Endothelial cell of umbilical vein (primary cell): ENCODE data around the gene USP7.

ENCODE experiments used
- EZH2 ChIP-seq: IDR thresholded peaks from 2 replicates; pipeline ENCODE4 v1.6.1; 2012; ENCODE audit warnings: borderline replicate concordance, low read depth, mild to moderate bottlenecking, moderate library complexity, low read length, inconsistent platforms; ENCODE audit not compliant: severe bottlenecking
- JUN ChIP-seq: IDR thresholded peaks from 2 replicates; pipeline ENCODE4 v1.6.1; 2011; ENCODE audit warnings: borderline replicate concordance, low read depth; ENCODE audit not compliant: insufficient read length, insufficient read depth
- POLR2A ChIP-seq: IDR thresholded peaks from 2 replicates; pipeline ENCODE4 v1.6.1; 2012; ENCODE audit warnings: low read depth, mild to moderate bottlenecking, control low read depth, low read length
- POLR2AphosphoS5 ChIP-seq: IDR thresholded peaks from 2 replicates; pipeline ENCODE4 v1.6.1; 2012; ENCODE audit warnings: low read depth, mild to moderate bottlenecking, control low read depth, low read length, moderate library complexity; ENCODE audit not compliant: insufficient read depth
- TF ChIP-seq, protein P1 (sequence below), 2 donors: IDR thresholded peaks; 1 replicate in 1 of 2; 2 replicates in 1 of 2; pipeline ENCODE4 v1.5.1; 2011; ENCODE audit warnings: low read length in 2 of 2, mild to moderate bottlenecking in 2 of 2, moderate library complexity in 2 of 2, control low read depth in 1 of 2, inconsistent platforms in 1 of 2, low read depth in 1 of 2; ENCODE audit not compliant: insufficient read depth in 1 of 2; ENCODE audit errors: extremely low read depth in 1 of 2
- TF ChIP-seq, protein P2 (sequence below): IDR thresholded peaks from 2 replicates; pipeline ENCODE4 v1.6.1; 2011; ENCODE audit not compliant: insufficient read depth, insufficient read length

DNA sequence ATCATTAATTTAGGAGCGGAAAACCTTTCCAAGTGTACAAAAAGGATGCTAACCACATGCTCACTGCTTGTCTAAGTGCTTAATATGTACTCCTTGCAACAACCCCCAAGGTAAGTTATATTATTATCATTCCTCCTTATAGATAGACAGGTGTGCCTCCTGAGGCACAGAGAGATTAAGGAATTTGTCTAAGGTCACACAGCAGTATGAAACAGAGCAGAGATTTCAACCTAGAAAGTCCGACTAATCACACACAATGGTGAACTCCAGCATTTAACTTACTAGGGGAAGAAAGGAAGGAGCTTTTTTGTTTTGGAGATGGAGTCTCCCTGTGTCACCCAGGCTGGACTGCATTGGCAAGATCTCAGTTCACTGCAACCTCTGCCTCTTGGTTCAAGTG is 37.0 kb upstream of the USP7 start:
- TF ChIP-seq, protein P1, sequence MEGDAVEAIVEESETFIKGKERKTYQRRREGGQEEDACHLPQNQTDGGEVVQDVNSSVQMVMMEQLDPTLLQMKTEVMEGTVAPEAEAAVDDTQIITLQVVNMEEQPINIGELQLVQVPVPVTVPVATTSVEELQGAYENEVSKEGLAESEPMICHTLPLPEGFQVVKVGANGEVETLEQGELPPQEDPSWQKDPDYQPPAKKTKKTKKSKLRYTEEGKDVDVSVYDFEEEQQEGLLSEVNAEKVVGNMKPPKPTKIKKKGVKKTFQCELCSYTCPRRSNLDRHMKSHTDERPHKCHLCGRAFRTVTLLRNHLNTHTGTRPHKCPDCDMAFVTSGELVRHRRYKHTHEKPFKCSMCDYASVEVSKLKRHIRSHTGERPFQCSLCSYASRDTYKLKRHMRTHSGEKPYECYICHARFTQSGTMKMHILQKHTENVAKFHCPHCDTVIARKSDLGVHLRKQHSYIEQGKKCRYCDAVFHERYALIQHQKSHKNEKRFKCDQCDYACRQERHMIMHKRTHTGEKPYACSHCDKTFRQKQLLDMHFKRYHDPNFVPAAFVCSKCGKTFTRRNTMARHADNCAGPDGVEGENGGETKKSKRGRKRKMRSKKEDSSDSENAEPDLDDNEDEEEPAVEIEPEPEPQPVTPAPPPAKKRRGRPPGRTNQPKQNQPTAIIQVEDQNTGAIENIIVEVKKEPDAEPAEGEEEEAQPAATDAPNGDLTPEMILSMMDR (IDR thresholded peaks at IDR 0.05; ENCODE audit: extremely low read depth in 1 of 2, insufficient read depth in 1 of 2, low read depth in 1 of 2, low read length in 2 of 2): no peak
- no peak for TF ChIP-seq POLR2A
- no peak for TF ChIP-seq POLR2AphosphoS5
- no peak for TF ChIP-seq EZH2
- no peak for TF ChIP-seq JUN
- TF ChIP-seq, protein P2, sequence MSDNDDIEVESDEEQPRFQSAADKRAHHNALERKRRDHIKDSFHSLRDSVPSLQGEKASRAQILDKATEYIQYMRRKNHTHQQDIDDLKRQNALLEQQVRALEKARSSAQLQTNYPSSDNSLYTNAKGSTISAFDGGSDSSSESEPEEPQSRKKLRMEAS: no peak
